Astrocyte (in vitro differentiated cells and primary cell): ENCODE results near the gene RIPOR3.

Source experiments
- CTCF ChIP-seq: IDR thresholded peaks from 2 replicates; pipeline ENCODE4 v1.5.1; 2011; ENCODE audit warnings: low read depth, mild to moderate bottlenecking, inconsistent platforms, low read length, moderate library complexity; ENCODE audit not compliant: insufficient read depth
- EZH2 ChIP-seq: IDR thresholded peaks from 2 replicates; pipeline ENCODE4 v1.6.1; 2012; ENCODE audit warnings: mild to moderate bottlenecking, low read length, inconsistent platforms; ENCODE audit not compliant: insufficient read depth

GRCh38 chr20:50562262-50562701 is 129.1 kb downstream of the RIPOR3 start:
- TF ChIP-seq EZH2 (no peak), CTCF (no peak)
